Fibroblast of mammary gland (primary cell): ENCODE results near the gene BCL2L15.

ENCODE experiments used
- DNase-seq: peaks from one replicate; pipeline ENCODE4 v3.0.0-alpha.2; 2010; ENCODE audit warnings: low read depth
- H3K4me3 ChIP-seq: 2 replicates; pipeline ENCODE4 v1.5.1; 2011; ENCODE audit warnings: low read depth, mild to moderate bottlenecking, low read length, moderate library complexity; ENCODE audit not compliant: control insufficient read depth
- CTCF ChIP-seq: conservative IDR thresholded peaks from 2 replicates; pipeline ENCODE4 v1.5.1; 2011; ENCODE audit warnings: low read depth, low read length, inconsistent platforms; ENCODE audit not compliant: control insufficient read depth, insufficient read depth

Gene BCL2L15

DNA sequence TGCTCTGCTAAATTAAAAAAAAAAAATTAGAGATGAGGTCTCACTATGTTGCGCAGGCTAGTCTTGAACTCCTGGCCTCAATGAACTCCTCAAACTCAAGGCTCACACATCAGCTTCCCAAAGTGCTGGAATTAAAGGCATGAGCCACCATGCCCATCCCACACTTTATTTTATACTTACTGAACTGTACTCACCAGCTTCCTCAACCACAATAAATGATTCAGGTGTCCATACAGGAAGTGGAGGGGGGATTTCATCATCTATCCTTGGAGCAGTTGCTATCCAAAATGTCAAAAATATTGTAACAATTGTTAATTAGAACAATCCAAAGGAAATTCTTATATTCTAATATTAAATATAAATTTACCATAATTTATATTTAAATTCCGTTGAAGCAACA is 52.7 kb downstream of the BCL2L15 start:
- no peak for DNase-seq
- no peak overlapping the region for H3K4me3 ChIP-seq
- no peak for TF ChIP-seq CTCF
